K562 (cell line): ENCODE results near the gene PARD3. TPM values are rescaled to one million over a fixed set of nuclear protein-coding genes. Genes with fewer than 3 reads are reported as not detected.

Experiments used
- ATAC-seq: fragments of 200-7000 bp; cut with Tn5 transposase; 3 replicates; pipeline ENCODE4 v1.9.1; 2020; ENCODE audit warnings: moderate library complexity
- BruUV-seq: library from RNA; stranded (reverse); fragments of 400-500 nt; replicated peaks from 2 replicates; lab custom pipeline; 2021; lab: Mats Ljungman, UMichigan
- CTCF ChIA-PET: fragments of 300-600 bp; formaldehyde crosslinking; extraction: SDS; loops from one replicate; lab custom pipeline; 2021; ENCODE audit warnings: low intra/inter-chr PET ratio; lab: Yijun Ruan, JAX
- POLR2A ChIA-PET: fragments of 300-600, 350-650 bp; sonication (Branson Sonifier 250); formaldehyde crosslinking; extraction: SDS; loops from one replicate; lab custom pipeline; 2021; ENCODE audit warnings: antibody characterized with exemption, inconsistent platforms; lab: Yijun Ruan, JAX
- DNase-seq, 4 experiments: peaks; one replicate each; pipeline versions ENCODE4 v3.0.0 to v3.0.0-alpha.2; 2011 to 2018; ENCODE audit warnings: low spot score in 3 of 4, mixed read lengths in 3 of 4; ENCODE audit errors: extremely low read depth in 1 of 4
- FAIRE-seq: peaks from 2 replicates; lab custom pipeline; 2011; peaks lifted over from hg19 to GRCh38; lab: Jason Lieb, UNC
- H2AFZ ChIP-seq: 2 replicates; pipeline ENCODE4 v1.6.0; 2011; ENCODE audit warnings: low read depth, low read length, control low read depth, inconsistent platforms
- H3K27ac ChIP-seq: fragments of 200-600 bp; 3 replicates; pipeline ENCODE4 v1.8.0; 2011; ENCODE audit warnings: low read depth, mild to moderate bottlenecking, control low read depth, inconsistent platforms, low read length, moderate library complexity, mixed read lengths; ENCODE audit errors: extremely low read depth
- H3K27me3 ChIP-seq, 2 experiments: fragments of 300-600 bp in 1 of 2; 2 replicates in 1 of 2; 3 replicates in 1 of 2; pipeline versions ENCODE4 v1.6.0 to v1.8.0; 2011; ENCODE audit warnings: inconsistent platforms in 2 of 2, low read length in 2 of 2, mild to moderate bottlenecking in 1 of 2, mixed read lengths in 1 of 2, moderate library complexity in 1 of 2; ENCODE audit not compliant: control insufficient read depth in 2 of 2, insufficient read depth in 2 of 2
- H3K36me3 ChIP-seq: fragments of 300-600 bp; 3 replicates; pipeline ENCODE4 v1.8.0; 2011; ENCODE audit warnings: mild to moderate bottlenecking, low read length, inconsistent platforms; ENCODE audit not compliant: control insufficient read depth, insufficient read depth
- H3K4me1 ChIP-seq, 2 experiments: fragments of 200-600 bp in 1 of 2; replicated peaks in 1 of 2; 2 replicates in 1 of 2; 3 replicates in 1 of 2; pipeline versions ENCODE4 v1.5.1 to v1.8.0; 2011; ENCODE audit warnings: inconsistent platforms in 2 of 2, low read length in 2 of 2, mild to moderate bottlenecking in 1 of 2, mixed read lengths in 1 of 2, moderate library complexity in 1 of 2; ENCODE audit not compliant: control insufficient read depth in 2 of 2, insufficient read depth in 2 of 2
- H3K4me2 ChIP-seq: 2 replicates; pipeline ENCODE4 v1.6.1; 2011; ENCODE audit warnings: low read length, control low read depth, inconsistent platforms, mixed read lengths; ENCODE audit not compliant: insufficient read depth
- H3K4me3 ChIP-seq: fragments of 200-600 bp; sonication (generic), shearing (Covaris generic); 2 replicates; pipeline ENCODE4 v1.5.1; 2016; ENCODE audit warnings: control low read depth, inconsistent platforms
- H3K79me2 ChIP-seq: fragments of 200-600 bp; 3 replicates; pipeline ENCODE4 v1.8.0; 2011; ENCODE audit warnings: low read length, inconsistent platforms; ENCODE audit not compliant: control insufficient read depth, insufficient read depth
- H3K9ac ChIP-seq, 2 experiments: 2 replicates each; pipeline versions ENCODE4 v1.6.0 to v1.6.1; 2011; ENCODE audit warnings: low read depth in 2 of 2, low read length in 2 of 2, control low read depth in 1 of 2, inconsistent platforms in 1 of 2, mild to moderate bottlenecking in 1 of 2, mixed read lengths in 1 of 2; ENCODE audit not compliant: insufficient read depth in 1 of 2
- H3K9me1 ChIP-seq: one replicate; pipeline ENCODE4 v1.6.0; 2011; ENCODE audit warnings: inconsistent platforms, mild to moderate bottlenecking, low read length, moderate library complexity; ENCODE audit not compliant: control insufficient read depth, insufficient read depth
- H3K9me3 ChIP-seq: replicated peaks from 2 replicates; pipeline ENCODE4 v1.5.1; 2011; ENCODE audit warnings: low read depth, low read length, inconsistent platforms; ENCODE audit not compliant: control insufficient read depth, insufficient read depth
- H4K20me1 ChIP-seq: replicated peaks from 2 replicates; pipeline ENCODE4 v1.6.1; 2011; ENCODE audit warnings: low read length, inconsistent platforms, mixed read lengths; ENCODE audit not compliant: control insufficient read depth, insufficient read depth
- CXXC5 ChIP-seq: fragments of 250-450 bp; sonication (Bioruptor Pico); IDR thresholded peaks from 2 replicates; pipeline ENCODE4 v1.8.0; 2022; ENCODE audit warnings: inconsistent platforms, mild to moderate bottlenecking, moderate library complexity
- E2F4 ChIP-seq: sonication (generic); formaldehyde crosslinking; IDR thresholded peaks from 2 replicates; pipeline ENCODE4 v1.8.0; 2022; ENCODE audit warnings: mild to moderate bottlenecking, low read depth, missing genetic modification reagents
- GABPB2 ChIP-seq: fragments of 250-450 bp; sonication (Bioruptor Pico); conservative IDR thresholded peaks from 2 replicates; pipeline ENCODE4 v1.5.1; 2021; ENCODE audit warnings: mild to moderate bottlenecking
- HINFP ChIP-seq: fragments of 450-650 bp; conservative IDR thresholded peaks from 2 replicates; pipeline ENCODE4 v1.6.1; 2016; ENCODE audit warnings: missing genetic modification characterization, low read depth, mild to moderate bottlenecking, control low read depth, missing compliant biosample characterization
- PML ChIP-seq: IDR thresholded peaks from 2 replicates; pipeline ENCODE4 v1.6.1; 2012; ENCODE audit warnings: low read length, inconsistent platforms
- PRMT5 ChIP-seq: sonication (generic); formaldehyde crosslinking; IDR thresholded peaks from 2 replicates; pipeline ENCODE4 v1.5.0; 2020; ENCODE audit warnings: missing genetic modification reagents
- TSHZ1 ChIP-seq: fragments of 250-450 bp; sonication (Bioruptor Pico); IDR thresholded peaks from 2 replicates; pipeline ENCODE4 v1.4.0; 2020; ENCODE audit warnings: mild to moderate bottlenecking, moderate library complexity
- ZBTB7A ChIP-seq: IDR thresholded peaks from 2 replicates; pipeline ENCODE4 v1.6.1; 2011; ENCODE audit warnings: low read depth, mild to moderate bottlenecking, low read length, moderate library complexity, borderline replicate concordance; ENCODE audit not compliant: control insufficient read depth
- WGBS: fragments of 100-300 bp; shearing (Covaris generic); methylation state at CpG from one replicate; pipeline ENCODE4 v1.1.6; 2016; ENCODE audit warnings: low coverage, mixed read lengths; ENCODE audit not compliant: insufficient coverage; ENCODE audit errors: missing lambda C conversion rate; 5-methylcytosine and 5-hydroxymethylcytosine counted together
- in situ Hi-C: fragments of 300-500 bp; cut with MboI; formaldehyde crosslinking; loops from 4 replicates; pipeline ENCODE4 v1.15.0; 2018; ENCODE audit warnings: inconsistent platforms, mixed read lengths
- intact Hi-C: fragments of 100-400 bp; cut with micrococcal nuclease; formaldehyde crosslinking; loops from 2 replicates; pipeline ENCODE4 v1.14.2; 2022
- polyA plus RNA-seq, 8 experiments: library from polyadenylated mRNA; depleted of rRNA in 4 of 8; stranded (reverse) in 5 of 8; unstranded in 3 of 8; fragments of >200 nt; fragmentation: Nextera tagmentation in 2 of 8; fragmentation: Illumina TruSeq in 1 of 8; extraction: Ambion mirVana in 2 of 8; extraction: Trizol in 1 of 8; gene quantifications; 2 replicates each; pipeline versions ENCODE4 v1.2.1 to v1.2.3, GENCODE V29; 2011 to 2014; ENCODE audit warnings: inconsistent platforms in 1 of 8, missing spikeins in 1 of 8
- total RNA-seq, 7 experiments: library from RNA; depleted of rRNA in 6 of 7; stranded (reverse); fragments of >200 nt in 6 of 7; fragmentation: Illumina TruSeq in 2 of 7; extraction: Trizol in 2 of 7; gene quantifications; 2 replicates each; pipeline versions ENCODE4 v1.2.1 to v1.2.3, GENCODE V29; 2011 to 2021; ENCODE audit warnings: low replicate concordance in 1 of 7

Gene PARD3
- total and polyA plus RNA-seq, 9 of the 15 experiments (the other 6 are each of a cell fraction or from before 2014, with no cell fraction given): 2.7 to 11.7 (median 7.7) TPM

GRCh38 chr10:34587680-34588019, 227.4 kb downstream of the PARD3 start:
- in situ Hi-C loops (no loop called here), intact Hi-C loops (no loop called here)
- ChIA-PET POLR2A (no interaction called here), CTCF (no interaction called here)
- Histone ChIP-seq H4K20me1 (0 out of 2 replicates have a peak, but pooled peaks cover 6% of the 10 kb centered on the region), H3K27ac (no peak overlapping the region), H3K27me3 (no peaks in the 10 kb centered on the region; a peak in 1 of 5 replicates), H3K4me1 (no peaks in the 10 kb centered on the region), H3K9me3 (no peaks in the 10 kb centered on the region), H3K4me2 (no peak overlapping the region), H3K9ac (no peak overlapping the region), H3K79me2 (no peaks in the 10 kb centered on the region), H2AFZ (no peak overlapping the region), H3K4me3 (no peak overlapping the region), H3K36me3 (no peaks in the 10 kb centered on the region), H3K9me1 (no peaks in the 10 kb centered on the region)
- no peak for ATAC-seq
- no TSS peak for BruUV-seq
- DNase-seq: no peak
- TF ChIP-seq ZBTB7A (no peak), E2F4 (no peak), PRMT5 (CRISPR knock-in tag) (no peak), HINFP (tag) (no peak), CXXC5 (no peak), TSHZ1 (CRISPR knock-in tag) (no peak), PML (no peak), GABPB2 (CRISPR knock-in tag) (no peak)
- no peak for FAIRE-seq
- 11% methylated on average over 6 of the region's 6 CpGs for WGBS
